Measurements from ENCODE around the gene LCN2.

Gene LCN2

DNA sequence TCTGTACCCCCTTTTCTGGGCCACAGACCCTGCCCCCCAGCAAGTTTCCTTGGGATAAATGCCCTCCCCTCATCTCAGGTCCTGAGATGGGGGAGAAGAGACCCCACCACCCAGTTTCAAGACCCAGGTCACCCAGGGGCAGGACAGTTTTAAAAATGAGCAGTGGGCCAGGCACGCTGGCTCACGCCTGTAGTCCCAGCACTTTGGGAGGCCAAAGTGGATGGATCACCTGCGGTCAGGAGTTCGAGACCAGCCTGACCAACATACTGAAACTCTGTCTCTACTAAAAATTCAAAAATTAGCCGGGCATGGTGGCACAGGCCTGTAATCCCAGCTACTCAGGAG lies 27.8 kb upstream of the LCN2 start:
- TF ChIP-seq EZH2phosphoT487 (IDR thresholded peaks at IDR 0.05; ENCODE audit: low read length): no peak
- no peak for TF ChIP-seq EZH2 (optimal IDR thresholded peaks at IDR 0.05; ENCODE audit: low read depth, low read length)
- TF ChIP-seq, protein P1, sequence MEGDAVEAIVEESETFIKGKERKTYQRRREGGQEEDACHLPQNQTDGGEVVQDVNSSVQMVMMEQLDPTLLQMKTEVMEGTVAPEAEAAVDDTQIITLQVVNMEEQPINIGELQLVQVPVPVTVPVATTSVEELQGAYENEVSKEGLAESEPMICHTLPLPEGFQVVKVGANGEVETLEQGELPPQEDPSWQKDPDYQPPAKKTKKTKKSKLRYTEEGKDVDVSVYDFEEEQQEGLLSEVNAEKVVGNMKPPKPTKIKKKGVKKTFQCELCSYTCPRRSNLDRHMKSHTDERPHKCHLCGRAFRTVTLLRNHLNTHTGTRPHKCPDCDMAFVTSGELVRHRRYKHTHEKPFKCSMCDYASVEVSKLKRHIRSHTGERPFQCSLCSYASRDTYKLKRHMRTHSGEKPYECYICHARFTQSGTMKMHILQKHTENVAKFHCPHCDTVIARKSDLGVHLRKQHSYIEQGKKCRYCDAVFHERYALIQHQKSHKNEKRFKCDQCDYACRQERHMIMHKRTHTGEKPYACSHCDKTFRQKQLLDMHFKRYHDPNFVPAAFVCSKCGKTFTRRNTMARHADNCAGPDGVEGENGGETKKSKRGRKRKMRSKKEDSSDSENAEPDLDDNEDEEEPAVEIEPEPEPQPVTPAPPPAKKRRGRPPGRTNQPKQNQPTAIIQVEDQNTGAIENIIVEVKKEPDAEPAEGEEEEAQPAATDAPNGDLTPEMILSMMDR (IDR thresholded peaks at IDR 0.05; ENCODE audit: low read length): no peak
- DNase-seq: no peak
- Histone ChIP-seq H2AFZ (ENCODE audit: low read length) (no peak overlapping the region), H3K9me3 (replicated peaks; ENCODE audit: insufficient read depth, low read length) (no peaks in the 10 kb centered on the region), H3K27me3 (replicated peaks; ENCODE audit: insufficient read depth, low read length) (no peaks in the 10 kb centered on the region), H3K4me1 (ENCODE audit: low read length) (no peaks in the 10 kb centered on the region), H4K20me1 (ENCODE audit: insufficient read depth, low read length) (no peaks in the 10 kb centered on the region), H3K4me2 (ENCODE audit: low read depth, low read length) (no peak overlapping the region), H3K9ac (ENCODE audit: low read length) (no peak overlapping the region), H3K4me3 (ENCODE audit: low read length) (no peak overlapping the region), H3K79me2 (ENCODE audit: low read length) (peaks cover 22% of the 10 kb centered on the region), H3K27ac (ENCODE audit: low read length) (no peak overlapping the region), H3K36me3 (replicated peaks; ENCODE audit: insufficient read depth, low read length) (no peaks in the 10 kb centered on the region), H3F3A (ENCODE audit: insufficient read depth, low read length) (0 out of 2 replicates have a peak, but pooled peaks cover 3% of the 10 kb centered on the region), H3K9me2 (replicated peaks; ENCODE audit: insufficient read depth, low read length) (no peaks in the 10 kb centered on the region)

DNA sequence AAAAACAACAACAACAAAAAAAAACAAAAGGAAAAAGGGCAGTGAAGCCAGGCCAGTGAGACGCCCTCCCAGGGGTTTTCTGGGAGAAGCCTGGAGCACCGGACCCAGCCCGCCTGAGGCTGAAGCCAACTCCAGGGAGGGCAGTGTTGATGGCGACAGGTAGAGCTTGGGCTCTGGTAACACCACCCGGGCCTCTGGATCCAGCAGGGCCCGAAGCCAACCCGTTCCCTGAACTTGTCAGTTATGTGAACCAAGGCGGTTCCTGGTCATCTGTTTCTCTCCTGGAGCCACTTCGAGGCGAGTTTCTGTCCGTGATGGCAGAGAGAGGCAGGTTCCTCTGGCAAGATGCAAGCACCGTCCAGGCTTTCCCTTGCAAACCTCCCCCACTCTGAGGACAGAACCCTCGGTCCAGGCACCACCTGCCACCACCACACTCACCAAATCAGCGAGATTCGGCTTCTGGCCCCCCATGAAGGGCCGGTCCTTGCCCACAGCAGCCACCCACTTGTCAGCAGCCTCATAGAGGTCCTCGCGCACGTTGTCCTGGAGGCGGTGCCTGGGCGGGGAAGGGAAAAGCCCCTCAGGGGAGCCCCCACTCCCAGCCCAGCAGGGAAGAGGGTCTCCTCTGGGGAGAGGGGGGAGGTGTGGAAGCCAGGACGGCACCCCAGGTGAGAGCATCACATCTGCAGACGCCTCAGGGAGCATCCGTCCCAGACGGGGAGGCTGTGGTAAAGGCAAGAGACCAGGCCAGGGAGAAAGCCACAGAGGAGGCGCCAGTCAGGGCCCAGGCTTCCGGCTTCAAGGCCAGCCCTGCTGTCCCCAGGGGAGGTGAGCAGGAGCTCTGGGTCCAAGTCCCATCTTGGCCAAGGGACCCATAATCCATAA lies 27.1 kb upstream of the LCN2 start:
- DNase-seq: no peak
- no peak overlapping the region for H3K9ac ChIP-seq (ENCODE audit: low read length)
- no peak overlapping the region for H3K4me3 ChIP-seq (ENCODE audit: low read length)
- H3K4me1 ChIP-seq (ENCODE audit: low read length): no peaks in the 10 kb centered on the region
- no peaks in the 10 kb centered on the region for H3K27me3 ChIP-seq (replicated peaks; ENCODE audit: insufficient read depth, low read length)
- no peak overlapping the region for H2AFZ ChIP-seq (ENCODE audit: low read length)
- H3K9me3 ChIP-seq (replicated peaks; ENCODE audit: insufficient read depth, low read length): no peaks in the 10 kb centered on the region
- no peaks in the 10 kb centered on the region for H3K9me2 ChIP-seq (replicated peaks; ENCODE audit: insufficient read depth, low read length)
- H3K27ac ChIP-seq (ENCODE audit: low read length): no peak overlapping the region
- TF ChIP-seq, protein P1 (IDR thresholded peaks at IDR 0.05; ENCODE audit: low read length): no peak
- TF ChIP-seq EZH2phosphoT487 (IDR thresholded peaks at IDR 0.05; ENCODE audit: low read length) (no peak), EZH2 (optimal IDR thresholded peaks at IDR 0.05; ENCODE audit: low read depth, low read length) (no peak)
- no peak overlapping the region for H3K4me2 ChIP-seq (ENCODE audit: low read depth, low read length)
- H3K36me3 ChIP-seq (replicated peaks; ENCODE audit: insufficient read depth, low read length): no peaks in the 10 kb centered on the region
- H4K20me1 ChIP-seq (ENCODE audit: insufficient read depth, low read length): no peaks in the 10 kb centered on the region
- H3K79me2 ChIP-seq (ENCODE audit: low read length): peaks cover 30% of the 10 kb centered on the region
- H3F3A ChIP-seq (ENCODE audit: insufficient read depth, low read length): 0 out of 2 replicates have a peak, but pooled peaks cover 4% of the 10 kb centered on the region

DNA sequence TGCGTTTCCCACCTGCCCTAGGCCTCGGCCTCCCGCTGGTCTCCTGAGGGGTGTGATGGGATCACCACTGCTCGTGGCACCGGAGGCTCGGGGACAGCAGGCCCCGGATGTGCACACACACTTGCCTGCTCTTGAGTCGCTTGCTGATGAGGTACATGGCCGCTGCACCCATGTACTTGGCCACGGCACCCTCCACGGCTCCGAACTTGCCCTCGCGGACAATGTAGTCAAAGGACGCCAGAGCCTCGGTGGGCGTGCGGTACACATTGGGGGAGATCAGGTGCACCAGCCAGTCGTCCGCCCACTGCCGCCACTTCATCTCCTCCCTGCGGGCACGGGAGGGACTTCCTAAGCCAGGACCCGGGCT lies 26.5 kb upstream of the LCN2 start:
- TF ChIP-seq EZH2phosphoT487 (IDR thresholded peaks at IDR 0.05; ENCODE audit: low read length): no peak
- TF ChIP-seq, protein P1 (IDR thresholded peaks at IDR 0.05; ENCODE audit: low read length): no peak
- no peak for TF ChIP-seq EZH2 (optimal IDR thresholded peaks at IDR 0.05; ENCODE audit: low read depth, low read length)
- Histone ChIP-seq H3F3A (ENCODE audit: insufficient read depth, low read length) (0 out of 2 replicates have a peak, but pooled peaks cover 4% of the 10 kb centered on the region), H3K4me3 (ENCODE audit: low read length) (no peak overlapping the region), H3K4me1 (ENCODE audit: low read length) (no peaks in the 10 kb centered on the region), H3K79me2 (ENCODE audit: low read length) (peaks cover 33% of the 10 kb centered on the region), H3K9me3 (replicated peaks; ENCODE audit: insufficient read depth, low read length) (no peaks in the 10 kb centered on the region), H3K36me3 (replicated peaks; ENCODE audit: insufficient read depth, low read length) (no peaks in the 10 kb centered on the region), H3K27me3 (replicated peaks; ENCODE audit: insufficient read depth, low read length) (no peaks in the 10 kb centered on the region), H3K27ac (ENCODE audit: low read length) (no peak overlapping the region), H3K9me2 (replicated peaks; ENCODE audit: insufficient read depth, low read length) (no peaks in the 10 kb centered on the region), H4K20me1 (ENCODE audit: insufficient read depth, low read length) (no peaks in the 10 kb centered on the region), H3K9ac (ENCODE audit: low read length) (no peak overlapping the region), H2AFZ (ENCODE audit: low read length) (no peak overlapping the region), H3K4me2 (ENCODE audit: low read depth, low read length) (no peak overlapping the region)
- DNase-seq: no peak
